Measurements from ENCODE around the gene STK11IP. TPM values are rescaled to one million over a fixed set of nuclear protein-coding genes. Genes with fewer than 3 reads are reported as not detected.

STK11IP gene
- total RNA-seq, 1 experiment from 2014 or later: 35.6 TPM

DNA sequence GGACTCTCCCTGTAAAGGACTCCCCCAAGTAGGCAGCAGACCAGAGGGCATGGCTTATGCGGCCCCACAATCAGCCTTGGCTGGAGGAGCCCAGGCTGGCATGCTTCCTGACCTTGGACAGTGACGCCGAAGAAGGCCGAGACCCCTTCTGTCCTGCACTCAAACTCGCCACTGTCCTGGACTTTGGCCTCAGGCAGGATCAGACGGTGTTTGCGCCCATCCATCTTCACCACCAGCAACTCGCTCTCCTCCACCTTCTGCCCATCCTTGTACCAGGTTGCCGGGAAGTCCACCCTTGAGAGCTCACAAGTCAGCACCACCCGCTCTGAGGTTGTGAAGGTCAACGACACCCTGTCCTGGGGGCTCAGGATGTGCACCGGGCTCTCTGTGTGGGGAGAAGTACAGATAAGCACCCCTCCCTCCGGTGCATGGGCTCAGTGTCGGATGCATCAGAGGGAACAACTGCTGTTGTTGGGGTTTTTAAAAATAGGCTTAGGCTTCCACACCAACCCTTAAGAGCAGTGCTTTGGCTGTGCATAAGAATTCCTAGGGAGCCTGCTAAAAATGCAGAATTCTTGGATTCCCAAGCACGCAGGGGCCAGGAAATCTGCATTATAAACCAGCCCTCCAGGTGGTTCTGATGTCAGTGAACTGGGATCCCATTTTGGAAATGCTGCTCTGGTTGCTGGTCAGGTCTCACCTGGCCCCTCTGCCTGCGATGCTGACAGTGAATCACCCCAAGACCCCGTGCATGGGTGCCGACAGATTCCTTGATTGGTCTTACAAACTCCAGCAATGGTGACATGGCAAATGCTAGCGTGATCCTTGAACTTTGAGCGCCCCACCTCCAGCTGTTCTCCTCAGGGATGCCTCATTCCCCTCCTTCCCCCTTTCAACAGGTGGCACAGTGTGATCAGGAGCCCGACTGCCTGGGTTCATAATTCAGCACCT lies 32.3 kb upstream of the STK11IP start:
- no TSS peak for BruUV-seq (replicated peaks)
- no peak overlapping the region for H3K27ac ChIP-seq (ENCODE audit: low read depth, low read length, poor library complexity, severe bottlenecking)
- H3K4me1 ChIP-seq (ENCODE audit: insufficient read depth, low read length, poor library complexity, severe bottlenecking): peaks cover 7% of the 10 kb centered on the region
- no peaks in the 10 kb centered on the region for H3K36me3 ChIP-seq (ENCODE audit: insufficient read depth, low read length, poor library complexity, severe bottlenecking)
- no peak for TF ChIP-seq EZH2 (IDR thresholded peaks at IDR 0.05; ENCODE audit: borderline replicate concordance, low read depth, low read length, poor library complexity, severe bottlenecking)
- TF ChIP-seq CTCF (conservative IDR thresholded peaks at IDR 0.05; ENCODE audit: low read depth, low read length): no peak
- intact Hi-C loops (cut with micrococcal nuclease; ENCODE audit: unreplicated experiment): no loop called here
- ChIA-PET POLR2A (ENCODE audit: low non-redundant PET) (no interaction called here), CTCF (no interaction called here)
- H3K4me3 ChIP-seq (ENCODE audit: low read depth, low read length, poor library complexity, severe bottlenecking): no peak overlapping the region
- no peaks in the 10 kb centered on the region for H3K9me3 ChIP-seq (ENCODE audit: low read depth, low read length, poor library complexity, severe bottlenecking)
- no peak for DNase-seq (ENCODE audit: low spot score)
- no peaks in the 10 kb centered on the region for H3K27me3 ChIP-seq (replicated peaks; ENCODE audit: insufficient read depth, low read depth, low read length, poor library complexity)

GRCh38 chr2:219566640-219567039 lies 31.0 kb upstream of the STK11IP start:
- peaks cover 10% of the 10 kb centered on the region for H3K4me1 ChIP-seq (ENCODE audit: insufficient read depth, low read length, poor library complexity, severe bottlenecking)
- no peaks in the 10 kb centered on the region for H3K27me3 ChIP-seq (replicated peaks; ENCODE audit: insufficient read depth, low read depth, low read length, poor library complexity)
- no peak overlapping the region for H3K27ac ChIP-seq (ENCODE audit: low read depth, low read length, poor library complexity, severe bottlenecking)
- no TSS peak for BruUV-seq (replicated peaks)
- ChIA-PET POLR2A (ENCODE audit: low non-redundant PET) (no interaction called here), CTCF (no interaction called here)
- no peak overlapping the region for H3K4me3 ChIP-seq (ENCODE audit: low read depth, low read length, poor library complexity, severe bottlenecking)
- no peaks in the 10 kb centered on the region for H3K36me3 ChIP-seq (ENCODE audit: insufficient read depth, low read length, poor library complexity, severe bottlenecking)
- TF ChIP-seq CTCF (conservative IDR thresholded peaks at IDR 0.05; ENCODE audit: low read depth, low read length) (no peak), EZH2 (IDR thresholded peaks at IDR 0.05; ENCODE audit: borderline replicate concordance, low read depth, low read length, poor library complexity, severe bottlenecking) (no peak)
- no peak for DNase-seq (ENCODE audit: low spot score)
- intact Hi-C loops (cut with micrococcal nuclease; ENCODE audit: unreplicated experiment): no loop called here
- H3K9me3 ChIP-seq (ENCODE audit: low read depth, low read length, poor library complexity, severe bottlenecking): no peaks in the 10 kb centered on the region

DNA sequence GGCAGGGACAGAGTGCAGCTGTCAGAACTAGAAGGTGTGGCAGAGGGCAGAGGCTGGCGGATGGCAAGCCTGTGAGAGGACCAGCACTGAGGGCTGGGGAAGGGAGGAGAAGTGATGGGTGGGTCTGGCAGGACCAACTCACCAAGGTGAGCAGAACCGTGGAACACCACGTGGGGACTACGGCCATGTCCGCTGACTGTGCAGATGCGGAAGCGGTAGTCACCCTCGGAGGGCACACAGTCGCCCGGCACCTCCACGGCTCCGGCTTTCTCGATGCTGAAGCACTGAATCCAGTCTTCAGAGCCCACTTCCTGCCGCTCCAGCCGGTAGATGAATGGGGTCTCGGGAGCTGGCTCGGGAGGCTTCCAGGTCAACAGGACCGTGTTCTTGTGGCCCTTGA lies 30.5 kb upstream of the STK11IP start:
- Histone ChIP-seq H3K4me3 (ENCODE audit: low read depth, low read length, poor library complexity, severe bottlenecking) (no peak overlapping the region), H3K36me3 (ENCODE audit: insufficient read depth, low read length, poor library complexity, severe bottlenecking) (no peaks in the 10 kb centered on the region), H3K9me3 (ENCODE audit: low read depth, low read length, poor library complexity, severe bottlenecking) (no peaks in the 10 kb centered on the region), H3K4me1 (ENCODE audit: insufficient read depth, low read length, poor library complexity, severe bottlenecking) (peaks cover 14% of the 10 kb centered on the region), H3K27ac (ENCODE audit: low read depth, low read length, poor library complexity, severe bottlenecking) (no peak overlapping the region), H3K27me3 (replicated peaks; ENCODE audit: insufficient read depth, low read depth, low read length, poor library complexity) (no peaks in the 10 kb centered on the region)
- intact Hi-C loops (cut with micrococcal nuclease; ENCODE audit: unreplicated experiment): no loop called here
- ChIA-PET CTCF (no interaction called here), POLR2A (ENCODE audit: low non-redundant PET) (no interaction called here)
- BruUV-seq (replicated peaks): no TSS peak
- no peak for DNase-seq (ENCODE audit: low spot score)
- no peak for TF ChIP-seq CTCF (conservative IDR thresholded peaks at IDR 0.05; ENCODE audit: low read depth, low read length)
- no peak for TF ChIP-seq EZH2 (IDR thresholded peaks at IDR 0.05; ENCODE audit: borderline replicate concordance, low read depth, low read length, poor library complexity, severe bottlenecking)
